ENCODE data around the gene PRUNE2.

PRUNE2 gene

DNA sequence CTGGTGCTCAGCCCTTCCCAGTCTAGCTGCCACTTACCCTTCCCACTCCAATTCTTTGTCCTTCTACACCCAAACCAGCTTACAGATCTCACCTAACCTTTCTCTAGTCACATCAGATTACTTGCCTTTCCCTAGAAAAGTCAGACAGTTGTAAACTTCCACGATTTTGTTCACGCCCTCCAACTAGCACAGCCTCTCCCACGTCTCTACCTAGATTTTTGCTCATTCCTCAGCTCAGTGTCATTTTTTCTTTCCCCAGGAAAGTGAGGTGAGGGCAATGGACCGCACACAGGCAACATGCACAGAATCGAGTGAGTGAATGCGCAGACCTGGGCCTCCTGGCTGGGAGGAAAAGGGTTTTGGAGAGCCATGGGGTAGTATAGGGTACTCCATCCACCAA, 20.9 kb upstream of the PRUNE2 start:
- no peaks in the 10 kb centered on the region for H3K36me3 ChIP-seq (ENCODE audit: insufficient read depth, low read length)
- H3K9ac ChIP-seq (ENCODE audit: insufficient read length): no peak overlapping the region
- no peak for TF ChIP-seq FOXP2 (optimal IDR thresholded peaks at IDR 0.05; ENCODE audit: control extremely low read depth, extremely low read length, insufficient read depth)
- no peak for TF ChIP-seq POLR2AphosphoS5 (IDR thresholded peaks at IDR 0.05; ENCODE audit: borderline replicate concordance, low read depth, low read length)
- TF ChIP-seq EZH2 (IDR thresholded peaks at IDR 0.05): no peak
- H3K4me3 ChIP-seq: no peak overlapping the region
- no peaks in the 10 kb centered on the region for H3K9me3 ChIP-seq (ENCODE audit: low read depth, low read length)
- no peak overlapping the region for H3K27ac ChIP-seq
- no peak for DNase-seq (ENCODE audit: low read depth, low spot score)

DNA sequence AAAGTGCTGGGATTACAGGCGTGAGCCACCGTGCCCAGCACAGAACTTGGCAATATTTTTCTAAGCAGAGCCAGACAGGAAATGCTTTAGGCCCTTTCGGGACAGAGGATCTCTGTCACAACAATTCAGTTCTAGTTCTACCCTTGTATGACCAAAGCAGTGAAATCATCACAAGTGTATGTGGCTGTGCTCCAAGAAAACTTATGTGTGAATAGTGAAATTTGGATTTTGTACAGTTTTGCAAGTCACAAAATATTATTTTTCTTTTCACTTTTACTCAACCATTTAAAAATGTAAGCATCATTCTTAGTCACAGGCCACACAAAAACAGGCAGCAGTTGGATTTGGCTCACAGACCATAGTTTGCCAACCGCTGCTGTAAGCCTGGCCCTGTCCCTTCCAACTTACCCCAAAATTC, 20.4 kb upstream of the PRUNE2 start:
- Histone ChIP-seq H3K27ac (no peak overlapping the region), H3K4me3 (no peak overlapping the region), H3K36me3 (ENCODE audit: insufficient read depth, low read length) (no peaks in the 10 kb centered on the region), H3K9ac (ENCODE audit: insufficient read length) (no peak overlapping the region), H3K9me3 (ENCODE audit: low read depth, low read length) (no peaks in the 10 kb centered on the region)
- DNase-seq (ENCODE audit: low read depth, low spot score): no peak
- no peak for TF ChIP-seq FOXP2 (optimal IDR thresholded peaks at IDR 0.05; ENCODE audit: control extremely low read depth, extremely low read length, insufficient read depth)
- no peak for TF ChIP-seq EZH2 (IDR thresholded peaks at IDR 0.05)
- TF ChIP-seq POLR2AphosphoS5 (IDR thresholded peaks at IDR 0.05; ENCODE audit: borderline replicate concordance, low read depth, low read length): no peak

DNA sequence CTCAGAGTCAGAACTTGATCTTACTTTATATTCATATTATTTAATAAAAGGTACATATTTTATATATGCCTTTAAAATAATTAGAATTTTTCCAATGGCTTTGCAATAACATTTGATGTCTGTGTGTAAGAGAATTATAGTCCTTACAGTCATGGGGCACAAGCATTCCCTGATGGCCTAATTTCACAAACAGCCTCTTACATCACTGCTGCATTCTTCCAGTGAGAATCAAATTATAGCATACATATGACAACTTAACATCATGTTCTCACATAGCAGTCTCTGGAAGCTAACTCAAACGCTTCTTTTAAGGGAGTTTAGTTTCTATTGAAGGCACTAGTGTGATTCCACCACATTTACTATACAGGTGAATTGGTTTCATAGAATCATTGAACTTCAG, 15.3 kb upstream of the PRUNE2 start:
- H3K36me3 ChIP-seq (ENCODE audit: insufficient read depth, low read length): no peaks in the 10 kb centered on the region
- H3K9ac ChIP-seq (ENCODE audit: insufficient read length): no peak overlapping the region
- DNase-seq (ENCODE audit: low read depth, low spot score): no peak
- TF ChIP-seq EZH2 (IDR thresholded peaks at IDR 0.05) (no peak), POLR2AphosphoS5 (IDR thresholded peaks at IDR 0.05; ENCODE audit: borderline replicate concordance, low read depth, low read length) (no peak), FOXP2 (optimal IDR thresholded peaks at IDR 0.05; ENCODE audit: control extremely low read depth, extremely low read length, insufficient read depth) (no peak)
- no peaks in the 10 kb centered on the region for H3K9me3 ChIP-seq (ENCODE audit: low read depth, low read length)
- no peak overlapping the region for H3K27ac ChIP-seq
- no peak overlapping the region for H3K4me3 ChIP-seq

DNA sequence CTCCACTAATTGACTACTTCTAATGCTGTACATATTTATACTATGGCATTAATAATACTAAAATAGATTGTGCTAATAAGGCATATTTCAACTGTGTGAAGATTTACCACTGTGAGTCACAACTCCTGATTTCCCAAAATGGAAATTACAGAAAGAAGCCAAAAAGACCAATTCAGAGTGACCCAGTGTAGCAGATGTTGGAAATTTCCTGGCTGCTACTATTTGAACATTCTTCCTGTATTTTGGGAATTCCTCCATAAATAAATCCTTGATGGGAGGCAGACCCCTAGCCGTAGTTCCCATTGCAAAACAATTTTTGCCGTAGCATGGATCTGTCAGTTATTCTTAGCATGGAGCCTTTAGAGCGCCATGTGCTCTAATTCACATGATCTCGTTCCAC, 11.4 kb upstream of the PRUNE2 start:
- Histone ChIP-seq H3K9me3 (ENCODE audit: low read depth, low read length) (no peaks in the 10 kb centered on the region), H3K4me3 (no peak overlapping the region), H3K36me3 (ENCODE audit: insufficient read depth, low read length) (no peaks in the 10 kb centered on the region), H3K9ac (ENCODE audit: insufficient read length) (no peak overlapping the region), H3K27ac (no peak overlapping the region)
- no peak for DNase-seq (ENCODE audit: low read depth, low spot score)
- TF ChIP-seq POLR2AphosphoS5 (IDR thresholded peaks at IDR 0.05; ENCODE audit: borderline replicate concordance, low read depth, low read length): no peak
- TF ChIP-seq EZH2 (IDR thresholded peaks at IDR 0.05): no peak
- TF ChIP-seq FOXP2 (optimal IDR thresholded peaks at IDR 0.05; ENCODE audit: control extremely low read depth, extremely low read length, insufficient read depth): no peak

DNA sequence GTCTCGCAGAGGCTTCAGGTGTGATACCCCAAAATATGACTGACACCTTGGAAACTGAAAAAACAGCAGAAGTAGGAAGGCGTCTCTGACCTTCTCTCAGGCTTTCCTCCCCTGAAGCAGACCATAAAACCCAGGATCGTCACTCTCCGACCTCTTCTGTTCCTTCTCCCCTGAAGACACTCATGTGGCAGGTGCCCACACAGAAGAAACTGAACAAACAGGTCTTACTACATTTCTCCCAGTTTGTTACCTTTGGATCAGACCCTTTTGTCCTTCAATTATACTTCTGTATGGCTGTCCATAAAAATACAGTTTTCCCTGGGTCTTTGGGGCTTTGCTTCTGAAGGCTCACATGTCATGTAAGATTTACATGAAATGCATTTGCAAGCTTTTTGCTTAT, 10.3 kb upstream of the PRUNE2 start:
- Histone ChIP-seq H3K9ac (ENCODE audit: insufficient read length) (no peak overlapping the region), H3K4me3 (no peak overlapping the region), H3K27ac (no peak overlapping the region), H3K9me3 (ENCODE audit: low read depth, low read length) (no peaks in the 10 kb centered on the region), H3K36me3 (ENCODE audit: insufficient read depth, low read length) (no peaks in the 10 kb centered on the region)
- no peak for TF ChIP-seq EZH2 (IDR thresholded peaks at IDR 0.05)
- TF ChIP-seq POLR2AphosphoS5 (IDR thresholded peaks at IDR 0.05; ENCODE audit: borderline replicate concordance, low read depth, low read length): no peak
- no peak for TF ChIP-seq FOXP2 (optimal IDR thresholded peaks at IDR 0.05; ENCODE audit: control extremely low read depth, extremely low read length, insufficient read depth)
- DNase-seq (ENCODE audit: low read depth, low spot score): no peak

DNA sequence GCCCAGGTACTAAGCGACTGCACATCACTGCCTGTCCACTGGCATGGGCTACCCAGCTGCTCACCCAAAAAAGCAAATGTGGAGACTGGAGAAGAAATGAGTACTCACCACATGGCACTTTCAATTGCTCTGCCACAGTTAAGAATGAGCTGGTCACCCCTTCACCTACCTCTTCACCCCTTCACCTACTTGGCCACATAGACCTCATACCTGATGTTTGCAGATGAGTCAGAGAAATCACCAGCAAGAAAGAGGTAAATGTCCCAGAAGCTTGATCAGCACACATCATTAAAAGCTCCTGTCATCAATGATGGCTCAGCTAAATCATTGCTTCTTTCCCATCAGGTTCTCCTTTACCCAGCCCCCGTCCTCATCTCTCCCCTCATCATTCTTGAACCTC, 7.6 kb upstream of the PRUNE2 start:
- no peaks in the 10 kb centered on the region for H3K36me3 ChIP-seq (ENCODE audit: insufficient read depth, low read length)

DNA sequence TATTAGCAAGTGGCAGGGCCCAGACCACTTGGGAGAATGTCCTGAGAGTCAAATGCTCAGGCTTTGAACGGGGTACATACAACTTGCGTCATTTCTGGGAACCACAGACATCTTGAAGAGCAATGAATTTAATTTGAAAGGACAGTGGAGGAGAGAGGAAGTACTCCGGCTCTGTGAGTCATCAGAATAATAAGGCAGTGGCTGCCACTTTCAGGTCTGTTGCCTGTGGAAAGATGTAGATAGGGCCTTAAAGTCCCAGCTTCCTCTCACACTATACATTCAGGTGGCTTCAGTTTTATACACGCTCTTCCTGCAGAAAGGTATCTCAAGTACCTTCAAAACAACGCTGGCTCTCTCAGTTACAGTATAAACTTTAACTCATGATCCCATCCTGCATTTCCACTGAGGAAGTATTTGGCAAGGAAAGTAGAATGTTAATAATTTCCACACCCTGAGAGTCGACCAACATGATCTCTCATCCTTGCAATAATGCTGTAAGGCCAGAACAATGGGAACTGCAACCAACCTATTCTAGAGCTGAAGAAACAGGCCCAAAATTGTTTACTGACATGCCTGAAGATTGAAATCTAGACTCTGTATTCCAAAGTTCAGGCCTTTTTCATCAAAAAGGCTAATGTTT, 6.8 kb upstream of the PRUNE2 start:
- H3K9me3 ChIP-seq (ENCODE audit: low read depth, low read length): no peaks in the 10 kb centered on the region
- DNase-seq (ENCODE audit: low read depth, low spot score): no peak
- no peaks in the 10 kb centered on the region for H3K36me3 ChIP-seq (ENCODE audit: insufficient read depth, low read length)
- H3K4me3 ChIP-seq: no peak overlapping the region
- TF ChIP-seq FOXP2 (optimal IDR thresholded peaks at IDR 0.05; ENCODE audit: control extremely low read depth, extremely low read length, insufficient read depth) (no peak), EZH2 (IDR thresholded peaks at IDR 0.05) (no peak), POLR2AphosphoS5 (IDR thresholded peaks at IDR 0.05; ENCODE audit: borderline replicate concordance, low read depth, low read length) (no peak)
- H3K9ac ChIP-seq (ENCODE audit: insufficient read length): no peak overlapping the region
- no peak overlapping the region for H3K27ac ChIP-seq

More for the DNA sequence above, 7.6 kb upstream of the PRUNE2 start:
- DNase-seq (ENCODE audit: low read depth, low spot score): no peak
- Histone ChIP-seq H3K9ac (ENCODE audit: insufficient read length) (no peak overlapping the region), H3K4me3 (no peak overlapping the region), H3K27ac (no peak overlapping the region), H3K9me3 (ENCODE audit: low read depth, low read length) (no peaks in the 10 kb centered on the region)
- TF ChIP-seq EZH2 (IDR thresholded peaks at IDR 0.05) (no peak), FOXP2 (optimal IDR thresholded peaks at IDR 0.05; ENCODE audit: control extremely low read depth, extremely low read length, insufficient read depth) (no peak), POLR2AphosphoS5 (IDR thresholded peaks at IDR 0.05; ENCODE audit: borderline replicate concordance, low read depth, low read length) (no peak)

DNA sequence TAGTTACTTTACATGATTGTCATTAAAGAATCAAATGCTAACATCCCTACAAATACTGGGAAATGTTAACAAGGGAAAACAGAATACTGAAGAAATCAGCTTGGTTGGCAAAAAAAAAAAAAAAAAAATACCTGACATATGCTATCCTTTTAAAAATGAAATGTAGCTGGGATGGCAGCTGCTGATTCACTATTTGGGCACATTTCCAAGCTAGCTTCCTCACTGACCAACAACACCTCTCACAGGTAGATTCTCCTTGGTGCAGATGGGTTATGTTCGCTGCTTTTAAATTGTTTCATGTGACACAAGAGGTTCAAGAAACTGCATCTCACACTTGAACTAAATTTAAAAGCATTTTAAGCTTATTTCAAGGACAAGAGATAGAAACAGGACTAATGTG, 6.1 kb upstream of the PRUNE2 start:
- Histone ChIP-seq H3K9me3 (ENCODE audit: low read depth, low read length) (no peaks in the 10 kb centered on the region), H3K36me3 (ENCODE audit: insufficient read depth, low read length) (no peaks in the 10 kb centered on the region), H3K27ac (no peak overlapping the region), H3K9ac (ENCODE audit: insufficient read length) (no peak overlapping the region), H3K4me3 (no peak overlapping the region)
- no peak for DNase-seq (ENCODE audit: low read depth, low spot score)
- TF ChIP-seq FOXP2 (optimal IDR thresholded peaks at IDR 0.05; ENCODE audit: control extremely low read depth, extremely low read length, insufficient read depth) (no peak), POLR2AphosphoS5 (IDR thresholded peaks at IDR 0.05; ENCODE audit: borderline replicate concordance, low read depth, low read length) (no peak), EZH2 (IDR thresholded peaks at IDR 0.05) (no peak)

DNA sequence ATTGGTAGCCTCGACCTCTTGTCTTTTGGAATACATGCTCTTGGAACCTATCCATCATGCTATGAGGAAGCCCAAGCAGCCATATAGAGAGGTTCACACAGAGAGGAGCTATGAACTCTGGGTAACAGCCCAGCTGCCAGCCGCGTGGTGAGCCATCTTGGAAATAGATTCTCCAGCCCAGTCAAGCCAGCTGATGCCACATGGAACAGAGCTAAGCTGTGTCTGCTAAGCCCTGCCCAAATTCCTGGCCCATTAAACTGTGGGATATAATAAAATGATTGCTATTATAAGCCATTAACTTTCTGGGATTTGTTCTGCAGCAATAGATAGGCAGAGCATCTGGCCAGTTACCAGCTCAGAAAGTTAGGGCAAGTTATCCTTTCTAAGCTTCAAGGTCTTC, 4.9 kb upstream of the PRUNE2 start:
- H3K4me3 ChIP-seq: no peak overlapping the region
- H3K27ac ChIP-seq: no peak overlapping the region
- TF ChIP-seq FOXP2 (optimal IDR thresholded peaks at IDR 0.05; ENCODE audit: control extremely low read depth, extremely low read length, insufficient read depth): no peak
- TF ChIP-seq EZH2 (IDR thresholded peaks at IDR 0.05): no peak
- no peak for TF ChIP-seq POLR2AphosphoS5 (IDR thresholded peaks at IDR 0.05; ENCODE audit: borderline replicate concordance, low read depth, low read length)
- no peak overlapping the region for H3K9ac ChIP-seq (ENCODE audit: insufficient read length)
- no peaks in the 10 kb centered on the region for H3K36me3 ChIP-seq (ENCODE audit: insufficient read depth, low read length)
- no peaks in the 10 kb centered on the region for H3K9me3 ChIP-seq (ENCODE audit: low read depth, low read length)
- DNase-seq (ENCODE audit: low read depth, low spot score): no peak
